Lower leg skin (tissue), 3 donors: Measurements from ENCODE around the gene CD63.

Experiments used
- POLR2A ChIP-seq, 2 donors: fragments of 450-650 bp; IDR thresholded peaks; one replicate each; pipeline ENCODE4 v1.6.1; 2016 to 2017; ENCODE audit warnings: antibody characterized with exemption in 2 of 2, mild to moderate bottlenecking in 1 of 2, moderate library complexity in 1 of 2
- TF ChIP-seq, protein P1 (sequence below), 3 donors: fragments of 450-650 bp; IDR thresholded peaks; one replicate each; pipeline ENCODE4 v1.5.1; 2016; ENCODE audit warnings: antibody characterized with exemption in 3 of 3, mild to moderate bottlenecking in 3 of 3, moderate library complexity in 2 of 3

DNA sequence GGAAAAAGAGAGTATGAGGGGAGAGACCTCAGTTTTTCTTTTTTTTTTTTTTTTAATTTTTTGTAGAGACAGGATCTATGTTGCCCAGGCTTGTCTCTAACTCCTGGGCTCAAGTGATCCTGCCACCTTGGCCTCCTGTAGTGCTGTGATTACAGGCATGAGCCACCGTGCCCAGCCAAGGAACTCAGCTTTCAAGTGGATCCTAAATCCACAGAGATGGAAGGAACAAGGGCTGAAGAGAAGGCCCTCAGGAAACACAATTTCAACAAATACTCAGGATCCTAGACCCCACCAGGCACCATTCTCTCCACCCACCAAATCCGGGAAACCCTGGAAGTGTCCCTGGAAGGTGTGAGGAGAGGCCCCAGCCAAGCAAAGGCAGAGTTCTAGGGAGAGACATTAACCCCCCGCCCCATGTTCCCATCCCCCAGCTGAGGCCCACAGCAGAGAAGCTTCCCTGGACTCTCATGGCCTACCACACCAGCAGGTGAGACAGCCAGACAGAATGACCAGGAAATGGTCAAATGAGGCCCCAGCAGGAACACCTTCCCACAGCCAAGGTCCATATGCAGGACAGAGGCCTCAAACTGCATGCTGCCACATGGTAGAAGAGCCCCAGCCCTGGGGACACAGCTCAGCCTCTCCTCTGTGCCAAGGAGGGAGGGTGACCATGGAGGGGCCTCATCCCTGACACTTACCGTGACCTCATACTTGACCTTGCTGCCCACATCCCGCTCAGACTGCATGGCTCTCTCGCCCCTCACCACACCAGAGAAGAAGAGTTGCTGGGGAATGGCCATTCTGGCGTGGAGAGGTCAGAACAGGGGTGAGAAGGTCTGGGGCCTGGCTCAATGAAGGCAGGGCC lies 35.3 kb downstream of the CD63 start:
- TF ChIP-seq, protein P1, sequence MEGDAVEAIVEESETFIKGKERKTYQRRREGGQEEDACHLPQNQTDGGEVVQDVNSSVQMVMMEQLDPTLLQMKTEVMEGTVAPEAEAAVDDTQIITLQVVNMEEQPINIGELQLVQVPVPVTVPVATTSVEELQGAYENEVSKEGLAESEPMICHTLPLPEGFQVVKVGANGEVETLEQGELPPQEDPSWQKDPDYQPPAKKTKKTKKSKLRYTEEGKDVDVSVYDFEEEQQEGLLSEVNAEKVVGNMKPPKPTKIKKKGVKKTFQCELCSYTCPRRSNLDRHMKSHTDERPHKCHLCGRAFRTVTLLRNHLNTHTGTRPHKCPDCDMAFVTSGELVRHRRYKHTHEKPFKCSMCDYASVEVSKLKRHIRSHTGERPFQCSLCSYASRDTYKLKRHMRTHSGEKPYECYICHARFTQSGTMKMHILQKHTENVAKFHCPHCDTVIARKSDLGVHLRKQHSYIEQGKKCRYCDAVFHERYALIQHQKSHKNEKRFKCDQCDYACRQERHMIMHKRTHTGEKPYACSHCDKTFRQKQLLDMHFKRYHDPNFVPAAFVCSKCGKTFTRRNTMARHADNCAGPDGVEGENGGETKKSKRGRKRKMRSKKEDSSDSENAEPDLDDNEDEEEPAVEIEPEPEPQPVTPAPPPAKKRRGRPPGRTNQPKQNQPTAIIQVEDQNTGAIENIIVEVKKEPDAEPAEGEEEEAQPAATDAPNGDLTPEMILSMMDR (IDR thresholded peaks at IDR 0.05): no peak
- no peak for TF ChIP-seq POLR2A (IDR thresholded peaks at IDR 0.05)
